Glomerular visceral epithelial cell (primary cell): Measurements from ENCODE around the gene HOXC10.
A peak's percentile ranks its signal among the peaks of the same experiment; 100 is the strongest.

Experiments
- DNase-seq: peaks from one replicate; pipeline ENCODE4 v3.0.0-alpha.2; 2016; ENCODE audit errors: extremely low spot score

HOXC10 gene

DNA sequence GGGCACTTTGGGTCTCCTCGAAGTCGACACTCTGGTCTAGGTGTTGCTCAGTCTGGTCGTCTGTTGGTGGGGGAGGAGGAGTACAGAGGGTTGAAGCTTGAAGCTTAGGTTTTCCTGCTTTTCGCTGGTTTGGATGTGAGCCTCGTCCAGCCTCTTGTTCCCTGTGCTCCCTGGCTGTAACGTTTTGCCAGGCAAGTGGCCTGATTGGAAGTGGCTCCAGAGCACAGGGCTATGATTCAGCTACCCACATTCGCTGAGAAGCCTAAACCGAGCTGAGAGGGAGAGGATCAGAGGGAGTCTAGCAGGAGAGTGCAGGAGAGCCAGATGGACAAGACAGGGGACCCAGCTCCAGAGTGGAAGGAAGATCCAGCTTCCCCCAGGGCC lies 6.1 kb downstream of the HOXC10 start:
- peak; percentile 77 for DNase-seq

DNA sequence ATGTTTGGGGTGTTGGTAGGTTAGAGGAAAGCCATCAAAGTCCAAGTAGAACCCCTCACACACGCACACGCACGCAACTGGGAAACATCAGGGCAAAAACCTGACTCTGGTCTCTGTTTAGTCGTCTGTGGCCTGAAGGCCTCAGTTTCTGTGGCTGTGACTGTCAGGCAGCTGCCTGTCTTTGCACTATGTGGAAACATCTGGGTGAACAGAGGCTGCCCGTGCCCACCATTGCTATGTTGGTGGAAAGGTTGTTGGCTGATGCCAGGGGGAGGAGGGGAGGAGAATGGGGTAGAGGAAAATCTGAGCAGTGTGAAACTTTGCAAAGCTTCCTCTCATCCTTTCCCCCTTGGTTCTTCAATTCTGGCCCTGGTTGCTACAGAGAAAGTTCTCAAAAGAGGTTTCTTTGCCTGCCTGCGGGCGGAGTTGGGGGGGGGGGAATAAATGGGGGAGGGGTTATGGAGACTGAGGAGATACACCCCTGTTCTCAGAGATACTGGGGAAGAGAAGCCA lies 7.5 kb downstream of the HOXC10 start:
- no peak for DNase-seq

DNA sequence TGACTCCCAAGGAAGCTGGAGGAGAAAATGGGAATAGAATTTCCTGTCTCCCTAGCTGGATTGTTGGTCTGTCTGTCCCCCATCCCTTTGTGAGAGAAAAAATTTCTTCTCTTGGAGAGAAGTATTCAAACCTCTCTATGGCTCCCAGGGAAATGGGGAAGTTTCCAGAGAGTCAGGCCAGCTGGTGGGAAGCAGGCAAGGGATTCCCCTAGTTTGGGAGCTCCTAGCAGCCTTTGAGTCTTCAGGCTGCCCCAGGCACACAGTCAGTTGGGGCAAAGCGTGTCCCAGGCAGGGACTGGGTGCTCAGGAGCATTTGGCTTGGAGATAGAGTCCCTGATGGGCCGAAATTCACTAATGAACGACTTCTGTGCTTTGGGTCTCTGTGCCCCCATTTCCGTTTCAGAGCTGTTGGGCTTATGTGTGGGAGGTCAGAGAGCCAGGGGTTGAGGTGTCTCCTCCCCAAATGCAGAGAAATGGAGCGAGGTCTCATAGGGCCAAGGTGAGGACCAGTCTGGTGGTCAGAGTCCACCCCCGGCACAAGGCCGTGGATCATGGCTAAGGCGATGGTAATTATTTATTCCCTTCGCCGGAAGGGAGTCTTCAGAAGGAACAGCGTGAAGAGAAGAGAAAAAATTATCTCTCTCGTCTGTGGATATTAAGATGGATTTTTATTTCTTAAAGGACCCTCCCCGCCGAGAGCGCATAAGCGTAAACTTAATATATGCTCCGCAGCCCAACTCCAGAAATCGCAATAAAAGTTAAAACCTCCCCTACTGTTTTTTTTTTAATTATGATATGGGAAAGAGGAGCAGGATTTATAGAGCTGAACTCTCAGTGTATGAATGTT lies 8.4 kb downstream of the HOXC10 start:
- DNase-seq, result no peak

DNA sequence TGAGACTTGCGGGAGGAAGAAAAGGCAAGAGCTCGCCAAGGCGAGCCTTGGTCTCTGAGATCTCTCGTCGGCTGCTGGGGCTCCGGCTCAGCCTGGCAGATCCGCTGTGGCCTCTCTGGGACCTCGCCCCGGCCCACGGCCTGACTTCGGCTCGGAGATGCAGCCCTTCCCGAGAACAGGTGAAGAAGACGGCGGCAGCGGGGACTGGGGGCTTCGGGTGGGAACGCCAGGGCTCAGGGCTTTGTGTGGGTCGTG lies 9.0 kb downstream of the HOXC10 start:
- no peak for DNase-seq

DNA sequence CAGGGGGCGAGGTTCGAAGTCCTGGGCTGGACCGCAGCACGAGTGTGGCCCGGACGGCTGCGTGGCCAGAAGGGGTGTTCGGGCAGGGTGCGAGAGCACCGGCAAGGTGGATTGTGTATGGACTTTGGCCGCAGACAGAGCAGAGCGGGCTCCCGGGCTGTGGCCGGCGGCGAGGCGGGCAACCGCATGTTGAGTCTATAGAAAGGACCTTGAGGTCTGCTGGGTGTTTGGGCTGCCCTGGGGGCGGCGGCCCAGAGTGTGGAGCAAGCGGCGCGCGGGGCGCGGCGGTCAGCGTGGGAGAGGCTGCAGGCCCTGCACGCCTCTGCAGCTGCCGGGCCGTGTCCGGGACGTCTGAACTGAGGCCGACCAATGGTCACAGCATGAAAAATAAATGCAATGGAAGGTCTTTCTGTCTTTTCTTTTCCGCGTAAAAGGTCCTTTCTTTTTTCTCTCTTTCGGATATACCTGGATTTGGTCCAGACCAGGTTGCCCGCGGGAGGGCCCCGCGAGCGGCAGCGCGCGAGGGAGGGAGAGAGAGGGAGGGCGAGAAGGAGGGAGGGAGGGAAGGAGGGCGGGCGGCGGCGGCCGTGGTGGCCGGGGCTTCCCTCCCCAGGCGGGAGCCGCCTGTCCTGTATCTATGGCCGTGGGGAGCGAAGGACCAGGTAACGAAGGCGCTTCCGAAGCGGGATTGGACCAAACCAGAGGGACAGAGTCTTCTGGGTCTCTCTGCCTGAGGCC lies 9.5 kb downstream of the HOXC10 start:
- DNase-seq, result no peak

DNA sequence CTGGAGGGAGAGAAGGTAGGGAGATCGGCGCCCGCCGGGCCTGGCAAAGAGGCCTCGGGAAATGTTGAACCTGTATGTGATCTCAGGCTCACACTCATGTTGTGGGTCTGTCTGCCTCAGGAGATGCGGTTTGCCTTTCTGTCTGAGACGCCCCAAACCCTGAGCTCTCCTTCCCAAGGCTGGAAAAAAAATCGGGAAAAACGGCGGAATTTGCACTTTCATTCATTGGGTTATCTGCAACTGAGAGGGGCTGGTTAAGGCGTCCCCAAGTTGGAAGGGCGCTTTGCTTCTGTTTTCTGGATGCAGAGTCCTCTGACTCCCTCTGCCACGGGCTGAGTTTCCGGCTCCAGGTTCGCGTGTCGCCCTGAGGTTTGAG lies 10.0 kb downstream of the HOXC10 start:
- DNase-seq, result no peak

DNA sequence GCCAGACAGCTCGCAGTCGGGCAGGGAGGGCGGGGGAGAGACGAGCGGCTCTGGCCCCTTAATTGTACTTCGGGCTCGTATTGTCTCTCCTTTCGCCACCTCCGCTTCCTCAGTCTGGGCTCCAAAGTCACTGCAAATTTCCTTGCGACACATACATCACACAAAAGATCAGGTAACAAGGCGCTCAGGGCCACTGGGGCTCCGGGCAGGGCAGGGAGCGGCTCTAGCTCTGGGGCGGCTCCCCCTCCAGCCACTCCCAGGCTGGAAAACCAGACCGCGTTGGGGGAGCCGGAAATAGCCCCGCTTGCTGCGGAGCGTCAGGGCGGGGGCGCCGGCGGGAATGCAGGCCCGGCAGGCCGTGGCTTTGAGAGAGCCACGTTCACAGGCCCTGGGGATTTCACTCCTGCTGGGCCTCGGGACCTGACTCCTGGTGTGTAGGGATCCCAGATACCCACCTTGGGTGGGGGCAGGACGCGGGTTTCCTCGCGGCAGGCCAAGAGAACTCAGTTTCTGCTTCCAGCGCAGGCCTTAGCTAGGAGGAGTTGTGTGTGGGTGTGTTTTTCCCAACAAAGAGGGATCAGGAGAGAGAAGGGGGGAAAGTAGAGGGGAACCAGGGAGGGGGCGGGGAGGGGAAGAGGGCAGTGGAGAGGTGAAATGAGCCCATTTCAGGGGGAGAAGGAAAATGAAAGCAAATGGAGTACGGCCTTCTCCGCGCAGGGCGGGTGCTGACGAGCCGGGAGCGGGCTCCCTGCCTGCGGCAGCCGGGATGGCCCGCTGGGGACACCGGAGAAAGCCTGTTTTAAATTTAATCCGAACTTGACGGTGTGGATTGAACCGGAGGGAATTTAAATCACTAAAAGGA lies 10.7 kb downstream of the HOXC10 start:
- DNase-seq, result peak; percentile 77

DNA sequence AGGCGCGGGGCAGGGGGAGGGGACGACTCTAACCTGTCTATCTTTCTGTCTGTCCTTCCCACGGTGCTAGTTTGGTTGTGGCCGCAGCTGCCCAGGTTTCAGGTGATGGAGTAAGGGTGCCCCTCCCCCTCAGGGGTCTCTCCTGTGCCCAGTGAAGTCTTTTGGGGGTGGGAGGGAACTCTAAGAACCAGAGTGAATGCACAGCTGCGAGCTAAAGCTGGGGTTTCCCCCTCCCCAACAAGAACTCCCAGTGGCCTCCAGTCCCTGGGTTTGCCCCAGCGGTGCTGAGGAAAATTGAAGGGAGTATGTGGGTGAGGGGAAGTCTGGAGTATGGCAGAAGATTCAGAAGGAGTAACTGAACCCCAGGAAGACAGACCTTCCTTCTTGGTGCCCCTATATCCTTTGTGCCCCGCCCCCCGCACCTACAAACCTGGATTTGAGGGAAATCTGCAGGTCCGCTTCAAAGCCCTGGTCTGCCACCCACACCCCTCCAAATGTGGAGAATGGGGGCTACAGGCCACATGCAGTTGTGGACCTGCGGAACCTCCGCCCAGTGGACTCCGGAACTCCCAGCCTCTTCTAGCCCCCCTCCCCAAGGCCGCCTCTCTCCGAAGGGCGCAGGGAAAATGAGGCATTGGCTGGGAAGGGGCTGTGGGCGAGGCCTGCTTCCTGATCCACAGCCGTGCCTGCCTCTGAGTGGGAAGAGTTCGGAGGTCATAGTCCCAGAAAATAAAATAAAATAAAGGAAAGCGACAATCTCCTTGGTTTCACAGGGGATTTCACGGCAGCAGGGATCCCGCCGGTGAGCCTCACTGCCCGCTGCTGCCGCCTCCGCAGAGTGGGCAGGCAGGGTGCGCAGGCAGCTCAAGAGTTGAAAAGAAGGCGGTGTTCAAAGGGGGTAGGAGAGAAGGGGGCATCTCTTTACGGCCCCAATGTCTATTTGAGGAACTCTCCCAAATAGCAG lies 11.6 kb downstream of the HOXC10 start:
- DNase-seq, result no peak

DNA sequence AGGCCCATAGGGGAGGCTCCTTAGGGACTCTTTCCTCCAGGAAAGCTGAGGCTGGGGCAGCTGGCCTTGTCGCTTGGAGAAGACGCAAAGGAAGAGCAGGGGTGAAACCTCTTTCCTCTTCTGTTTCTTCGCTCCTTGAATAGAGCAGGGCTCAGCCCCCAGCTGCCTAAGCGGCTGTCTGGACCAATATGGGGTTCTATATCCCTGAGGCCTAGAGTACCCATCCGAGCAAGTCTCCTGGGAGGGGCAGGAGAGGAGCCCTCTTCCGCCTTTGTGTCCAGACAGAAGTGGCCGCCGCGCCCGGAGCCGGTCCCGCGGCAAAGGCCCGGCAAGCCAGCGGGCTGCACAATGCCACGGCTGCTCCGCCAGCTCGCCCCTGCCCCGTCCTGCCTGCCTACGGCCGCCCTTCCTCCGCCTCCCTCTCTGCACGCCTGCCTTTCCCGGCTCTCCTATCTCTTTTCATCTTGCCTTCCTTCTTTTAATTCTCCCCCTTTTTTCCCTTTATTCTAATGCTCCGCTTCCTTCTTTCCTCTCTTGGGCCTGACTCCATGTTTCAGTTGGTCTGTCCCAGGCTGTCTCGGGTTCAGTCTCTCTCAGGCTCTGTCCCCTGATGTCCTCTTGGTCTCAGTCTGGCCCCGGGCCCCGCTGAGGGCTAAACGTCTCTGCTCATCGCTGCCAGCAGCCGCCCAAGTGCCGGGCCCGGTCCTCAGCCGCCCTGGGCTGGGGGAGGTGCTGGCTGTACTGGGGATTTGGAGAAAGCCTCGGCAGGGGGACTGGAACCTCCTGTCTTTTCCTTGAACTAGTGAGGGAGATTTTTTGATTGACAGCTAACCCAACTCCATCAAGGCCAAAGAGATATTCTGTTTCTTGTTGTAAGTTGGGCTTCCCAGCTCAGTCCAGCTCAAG lies 12.5 kb downstream of the HOXC10 start:
- DNase-seq, result no peak

DNA sequence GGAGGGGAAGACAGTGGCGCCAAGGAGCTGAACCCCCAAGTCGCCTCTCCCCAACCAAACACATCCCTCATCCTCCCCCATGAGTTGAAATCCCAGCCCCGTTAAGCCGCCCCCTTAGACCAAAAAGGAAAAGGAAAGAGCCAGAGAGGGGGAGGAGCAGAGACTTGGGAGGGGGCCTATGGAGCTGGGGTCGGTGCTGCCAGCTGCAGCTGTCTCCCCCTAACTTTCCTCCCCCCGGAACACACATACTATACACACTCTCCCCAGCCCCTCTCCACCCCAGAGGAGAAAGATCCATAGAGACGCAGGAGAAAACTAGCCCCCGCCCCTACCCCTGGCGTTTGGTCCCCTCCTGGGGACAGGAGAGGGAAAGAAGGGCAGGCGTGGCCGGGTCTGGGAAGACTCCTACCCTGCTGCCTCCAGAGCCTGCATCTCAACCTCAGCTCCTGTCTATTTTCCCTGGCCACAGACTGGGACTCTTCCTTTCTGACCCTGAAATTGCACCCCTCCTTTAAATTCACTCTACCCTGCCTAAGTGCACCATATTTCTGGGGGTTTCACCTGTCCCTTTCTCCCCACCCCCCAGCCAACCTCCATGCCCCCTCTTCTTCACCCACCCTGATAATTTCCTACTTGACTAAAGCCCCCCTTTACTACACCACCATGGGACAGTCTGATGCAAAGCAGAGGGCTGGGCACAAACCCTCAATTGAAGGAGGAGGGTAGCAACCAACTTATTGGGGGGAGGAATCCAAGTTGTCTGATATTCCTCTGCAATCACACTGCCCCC lies 13.4 kb downstream of the HOXC10 start:
- DNase-seq, result no peak

DNA sequence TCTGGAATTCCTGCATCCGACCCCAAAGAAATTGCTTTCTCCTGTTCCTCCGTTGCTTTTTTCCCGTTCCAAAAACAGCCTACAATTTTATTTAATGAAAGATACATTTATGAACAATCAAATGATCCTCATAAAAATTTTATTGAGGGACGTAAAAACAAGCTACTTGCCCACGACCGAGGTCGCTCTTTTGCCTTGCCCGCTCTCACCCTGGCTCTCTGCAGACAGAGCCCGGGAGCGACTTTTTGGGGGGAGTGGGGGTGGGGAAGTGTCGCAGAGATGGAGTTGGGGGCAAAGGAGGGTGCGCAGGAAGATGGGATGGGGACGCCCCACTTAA lies 13.9 kb downstream of the HOXC10 start:
- no peak for DNase-seq

DNA sequence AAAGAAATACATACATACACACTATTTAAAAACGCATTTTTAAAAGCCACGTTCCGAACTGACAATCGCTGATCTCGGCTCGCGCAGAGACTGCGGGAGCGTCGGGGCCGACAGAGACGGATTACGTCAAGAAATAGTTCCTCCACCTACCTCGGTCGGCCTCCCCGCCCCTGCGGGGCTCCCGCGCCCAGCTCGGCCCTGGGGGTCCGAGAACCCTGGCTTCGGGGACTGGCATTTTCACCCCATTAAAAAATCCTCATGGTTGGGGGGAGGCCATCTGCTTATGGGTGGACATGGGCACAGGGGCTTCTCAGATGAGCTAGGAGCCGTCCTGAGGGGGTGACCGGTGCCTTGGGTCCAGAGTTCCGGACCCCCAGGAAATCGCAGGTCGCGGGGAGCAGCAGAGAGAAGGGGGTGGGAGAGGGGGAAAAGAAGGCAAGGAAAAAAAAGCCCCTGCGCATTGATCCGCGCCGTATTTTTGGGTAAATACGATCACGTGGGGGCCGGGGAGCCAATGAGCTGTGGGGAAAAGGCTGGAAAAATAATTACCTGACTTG lies 14.7 kb downstream of the HOXC10 start:
- DNase-seq, result peak; percentile 69

DNA sequence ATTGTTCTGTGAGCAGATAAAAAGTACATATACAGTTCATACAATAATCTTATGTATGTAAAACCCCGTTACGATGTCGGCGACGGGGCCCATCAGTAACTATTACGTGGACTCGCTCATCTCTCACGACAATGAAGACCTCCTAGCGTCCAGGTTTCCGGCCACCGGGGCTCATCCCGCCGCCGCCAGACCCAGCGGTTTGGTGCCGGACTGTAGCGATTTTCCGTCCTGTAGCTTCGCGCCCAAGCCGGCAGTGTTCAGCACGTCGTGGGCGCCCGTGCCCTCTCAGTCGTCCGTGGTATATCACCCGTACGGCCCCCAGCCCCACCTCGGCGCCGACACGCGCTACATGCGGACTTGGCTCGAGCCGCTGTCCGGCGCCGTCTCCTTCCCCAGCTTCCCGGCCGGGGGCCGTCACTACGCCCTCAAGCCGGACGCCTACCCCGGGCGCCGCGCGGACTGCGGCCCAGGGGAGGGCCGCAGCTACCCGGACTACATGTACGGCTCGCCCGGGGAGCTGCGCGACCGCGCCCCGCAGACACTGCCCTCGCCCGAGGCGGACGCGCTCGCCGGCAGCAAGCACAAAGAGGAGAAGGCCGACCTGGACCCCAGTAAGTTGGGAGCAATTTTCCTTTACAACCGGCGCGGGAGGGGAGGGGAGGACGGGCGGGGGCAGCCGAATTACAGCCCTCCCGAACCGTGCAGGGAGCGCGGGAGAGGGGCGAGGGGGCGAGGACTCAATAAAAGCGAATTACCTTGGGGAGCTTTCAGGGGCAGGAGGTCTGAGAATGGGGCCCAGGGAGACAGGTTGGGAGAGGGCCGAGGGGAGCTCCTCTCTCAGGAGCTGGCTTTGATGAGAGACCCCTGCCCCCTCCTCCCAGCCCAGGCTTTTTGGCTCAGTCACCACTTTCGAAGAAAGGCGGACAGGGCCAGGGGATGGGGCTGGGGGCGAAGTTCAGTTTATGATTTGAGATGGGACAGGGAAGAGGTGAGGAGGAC lies 15.5 kb downstream of the HOXC10 start, which contains the start of gene HOXC9:
Gene HOXC9, plus strand, starts transcription at position 46 of the 999 bp plus-strand sequence. Its CDS starts 28 bp downstream, at position 74.
- DNase-seq, result no peak

DNA sequence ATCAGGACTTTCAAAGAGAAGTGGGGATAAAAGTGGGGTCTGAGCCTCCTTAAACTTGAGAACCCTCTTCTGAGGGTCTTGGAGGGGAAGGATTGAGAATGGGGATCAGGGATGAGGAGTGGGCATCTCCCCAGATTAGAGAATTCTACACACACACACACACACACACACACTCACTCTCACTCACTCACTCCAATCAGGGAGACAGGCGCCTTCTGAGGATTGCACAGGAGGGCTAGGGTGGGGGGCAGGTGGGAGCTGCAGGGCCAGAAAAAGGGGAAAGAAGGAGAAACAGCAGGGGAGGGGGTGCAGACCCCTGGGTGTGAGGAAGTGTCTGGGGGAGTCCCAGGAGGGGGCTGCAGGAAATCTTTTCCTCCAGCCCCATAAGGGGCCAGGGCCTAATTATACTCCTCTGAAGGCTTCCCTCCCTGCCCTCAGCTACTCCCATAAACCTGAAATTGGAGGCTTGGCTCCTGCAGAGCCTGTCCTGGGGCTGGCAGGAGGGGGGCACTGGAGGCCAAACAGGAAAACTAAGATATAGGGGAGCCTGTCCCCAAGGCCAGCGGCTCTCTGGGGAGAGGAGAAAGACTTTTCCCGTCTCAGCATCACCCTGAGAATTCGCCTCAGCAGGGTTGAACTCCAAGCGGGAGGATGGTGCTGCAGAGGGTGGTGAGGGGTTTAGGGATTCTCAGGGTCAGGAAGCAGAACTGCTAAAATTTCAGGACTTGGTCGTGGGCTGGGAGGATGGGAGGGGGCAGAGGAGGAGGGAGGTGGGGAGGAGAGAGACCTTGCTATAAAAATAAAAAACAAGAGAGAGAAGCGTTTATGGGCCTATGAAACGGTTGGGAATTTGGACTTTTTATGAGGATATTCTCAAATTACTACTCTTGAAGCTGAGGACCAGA lies 16.6 kb downstream of the HOXC10 start:
- no peak for DNase-seq

DNA sequence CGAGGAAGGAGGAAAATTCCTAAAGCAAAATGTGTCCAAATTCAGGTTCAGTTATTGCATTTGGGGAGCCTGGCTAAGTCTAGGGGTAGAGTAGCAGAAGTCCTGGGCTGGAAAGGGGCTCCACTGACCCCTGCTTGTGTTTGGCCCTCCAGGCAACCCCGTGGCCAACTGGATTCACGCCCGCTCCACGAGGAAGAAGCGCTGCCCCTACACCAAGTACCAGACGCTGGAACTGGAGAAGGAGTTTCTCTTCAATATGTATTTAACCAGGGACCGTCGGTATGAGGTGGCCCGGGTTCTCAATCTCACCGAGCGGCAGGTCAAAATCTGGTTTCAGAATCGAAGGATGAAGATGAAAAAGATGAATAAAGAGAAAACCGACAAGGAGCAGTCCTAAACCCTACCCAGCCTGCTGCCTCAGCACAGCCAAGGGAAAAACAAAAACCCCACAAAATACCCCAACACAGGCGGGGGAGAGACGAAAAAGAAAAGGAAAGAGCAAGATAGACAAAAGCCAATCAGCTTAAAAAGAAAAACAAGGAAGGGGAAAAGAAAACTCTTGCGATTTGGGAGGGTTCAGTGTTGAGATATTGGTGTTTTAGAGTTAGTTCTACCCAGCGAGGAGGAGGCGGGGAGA lies 17.4 kb downstream of the HOXC10 start:
- no peak for DNase-seq

DNA sequence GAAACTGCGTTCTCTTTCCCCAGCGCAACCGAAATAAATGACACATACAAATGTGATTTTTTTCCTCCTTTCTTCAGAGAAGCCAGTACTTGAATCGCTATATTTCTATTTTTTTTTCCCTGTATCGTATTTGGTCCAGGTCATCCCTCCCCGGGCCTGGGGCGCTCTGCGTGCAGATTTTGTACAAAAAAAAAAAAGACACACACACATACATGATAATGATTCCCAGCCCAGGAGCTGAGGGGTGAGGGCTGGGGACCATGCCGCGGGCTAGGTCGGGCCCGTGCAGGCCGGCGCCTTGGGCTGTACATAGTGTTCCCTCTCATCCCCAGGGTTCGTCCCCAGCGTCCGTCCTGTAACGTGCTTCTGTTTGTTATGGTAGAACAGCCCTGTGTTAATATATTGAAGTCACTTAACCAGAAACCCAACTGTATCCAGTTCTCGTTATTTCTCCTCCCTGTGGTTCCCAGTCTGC lies 18.0 kb downstream of the HOXC10 start:
- no peak for DNase-seq
